GM19468 (cell line): Measurements from ENCODE around the gene CRYAB.
"Not testable (repeated sequence)": the region's sequence is repeated elsewhere in the genome, so short reads cannot be mapped to it uniquely, and the experiment has no call there.

Source experiments
- ATAC-seq: cut with Tn5 transposase; IDR thresholded peaks from one replicate; pipeline ENCODE4 v1.9.1; 2021; ENCODE audit warnings: mild to moderate bottlenecking, moderate library complexity, moderate number of reproducible peaks; ENCODE audit not compliant: unreplicated experiment; ENCODE audit errors: extremely low read depth

CRYAB gene

GRCh38 chr11:111934306-111934705 lies 22.7 kb upstream of the CRYAB start:
- no peak for ATAC-seq

- ATAC-seq: no peak
Observed at GRCh38 chr11:111933872-111934271, 22.3 kb upstream of the CRYAB start.

- not testable (repeated sequence) for ATAC-seq
Observed at GRCh38 chr11:111933176-111933575, 21.6 kb upstream of the CRYAB start.

GRCh38 chr11:111932611-111932950 lies 21.0 kb upstream of the CRYAB start:
- ATAC-seq: no peak

GRCh38 chr11:111930472-111930871 lies 18.9 kb upstream of the CRYAB start:
- no peak for ATAC-seq

GRCh38 chr11:111926505-111927391 lies 15.2 kb upstream of the CRYAB start:
- ATAC-seq: peak; percentile 87

- no peak for ATAC-seq
Observed at GRCh38 chr11:111925953-111926352, 14.4 kb upstream of the CRYAB start.

GRCh38 chr11:111923951-111924350 lies 12.4 kb upstream of the CRYAB start:
- no peak for ATAC-seq

- no peak for ATAC-seq
Observed at GRCh38 chr11:111923351-111923788, 11.8 kb upstream of the CRYAB start.

- ATAC-seq: no peak
Observed at GRCh38 chr11:111922803-111923202, 11.2 kb upstream of the CRYAB start.

- no peak for ATAC-seq
Observed at GRCh38 chr11:111921541-111922230, 10.1 kb upstream of the CRYAB start.

GRCh38 chr11:111920908-111921307 lies 9.3 kb upstream of the CRYAB start:
- ATAC-seq: no peak

GRCh38 chr11:111918390-111919256 lies 7.1 kb upstream of the CRYAB start, which contains the start of gene C11orf52:
C11orf52 (plus strand) TSS chr11:111918913; CDS start chr11:111918973, 60 bp downstream.
- no peak for ATAC-seq

- no peak for ATAC-seq
Observed at GRCh38 chr11:111917788-111918187, 6.2 kb upstream of the CRYAB start.

GRCh38 chr11:111917312-111917711 lies 5.7 kb upstream of the CRYAB start:
- no peak for ATAC-seq

GRCh38 chr11:111916768-111917167 lies 5.2 kb upstream of the CRYAB start:
- no peak for ATAC-seq

- ATAC-seq: no peak
Observed at GRCh38 chr11:111913997-111914396, 2.4 kb upstream of the CRYAB start.

- ATAC-seq: no peak
Observed at GRCh38 chr11:111913031-111913861, 1.7 kb upstream of the CRYAB start.

- ATAC-seq: no peak
Observed at GRCh38 chr11:111912535-111912934, 965 bp upstream of the CRYAB start, which contains the start of gene HSPB2. HSPB2 (plus strand) TSS chr11:111912734; CDS start chr11:111912830, 96 bp downstream.
